ENCODE results near the gene SPINDOC. TPM values are rescaled to one million over a fixed set of nuclear protein-coding genes. Genes with fewer than 3 reads are reported as not detected.

Gene SPINDOC
- polyA plus RNA-seq, 3 donors, result 0.10 to 3.3 (median 0.20) TPM

DNA sequence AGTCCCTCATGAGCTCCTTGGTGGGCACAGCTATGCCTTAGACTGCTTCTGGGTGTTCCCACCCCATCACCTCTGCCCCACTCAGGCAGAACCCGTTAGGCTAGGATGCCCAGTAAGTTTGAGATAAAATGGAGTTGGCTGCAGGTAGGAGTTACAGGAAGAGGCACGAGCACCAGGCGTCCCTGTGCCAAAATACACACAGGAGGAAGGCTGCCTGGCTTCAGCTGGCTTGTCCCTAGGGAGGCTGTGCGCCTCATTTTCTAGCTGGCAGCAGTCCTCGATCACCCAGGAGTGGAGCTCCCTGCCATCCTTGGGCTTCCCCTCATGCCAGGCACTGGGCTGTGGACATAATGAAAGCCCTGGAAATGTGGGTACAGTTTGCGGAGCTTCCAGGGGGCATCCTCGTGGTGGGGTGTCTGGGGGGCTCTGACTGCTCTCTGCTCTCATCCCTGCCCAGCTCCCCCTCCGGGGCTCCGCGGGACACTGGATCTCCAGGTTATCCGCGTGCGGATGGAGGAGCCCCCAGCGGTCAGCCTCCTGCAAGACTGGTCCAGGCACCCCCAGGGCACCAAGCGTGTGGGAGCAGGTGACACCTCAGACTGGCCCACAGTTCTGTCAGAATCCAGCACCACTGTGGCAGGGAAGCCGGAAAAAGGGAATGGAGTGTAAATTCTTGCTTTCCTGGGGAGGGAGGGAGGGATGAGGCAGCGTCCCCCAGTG is 13.4 kb downstream of the SPINDOC start:
- H3K9me3 Mint-ChIP-seq, result no peaks in the 10 kb centered on the region
- H3K79me2 ChIP-seq (ENCODE audit: insufficient read depth, low read length), result no peaks in the 10 kb centered on the region
- peaks cover 31 to 55% of the 10 kb centered on the region in 2 donors for H3K36me3 Mint-ChIP-seq
- no peaks in the 10 kb centered on the region for H3K9me3 ChIP-seq (replicated peaks in 1 of 2; ENCODE audit: control insufficient read depth in 1 of 2, insufficient read depth in 1 of 2, low read length in 2 of 2)
- no peak overlapping the region for H3K4me2 ChIP-seq (replicated peaks; ENCODE audit: extremely low read depth, low read length, poor library complexity, severe bottlenecking)
- H3K27ac ChIP-seq (ENCODE audit: low read depth in 1 of 2, low read length in 2 of 2), result no peak overlapping the region
- peaks cover 24 to 50% of the 10 kb centered on the region in 2 donors for H3K36me3 ChIP-seq (replicated peaks in 1 of 2; ENCODE audit: control insufficient read depth in 1 of 2, insufficient read depth in 2 of 2, low read length in 2 of 2)
- no peak overlapping the region for H2AFZ ChIP-seq (ENCODE audit: insufficient read depth, low read depth, low read length, poor library complexity, severe bottlenecking)
- no peak overlapping the region for H3K9ac ChIP-seq (ENCODE audit: insufficient read depth, low read length, poor library complexity, severe bottlenecking)
- peaks cover 0 to 2% (median 1%) of the 10 kb centered on the region in 3 donors for H3K27me3 Mint-ChIP-seq (ENCODE audit: low read depth in 3 of 3)
- TF ChIP-seq CTCF (IDR thresholded peaks at IDR 0.05), result no peak
- no peaks in the 10 kb centered on the region for H3K4me1 Mint-ChIP-seq
- H3K27ac Mint-ChIP-seq, result no peak overlapping the region
- no peaks in the 10 kb centered on the region for H3K27me3 ChIP-seq (ENCODE audit: control insufficient read depth in 2 of 2, insufficient read depth in 2 of 2, low read length in 2 of 2)
- intact Hi-C loops (cut with micrococcal nuclease), result no loop called here
- no peak overlapping the region for H3K4me3 Mint-ChIP-seq
- 90% methylated on average over 13 of the region's 17 CpGs for WGBS (ENCODE audit: insufficient coverage)
- no peaks in the 10 kb centered on the region for H3K4me1 ChIP-seq (ENCODE audit: control insufficient read depth in 1 of 2, insufficient read depth in 2 of 2, low read length in 2 of 2)
- no peak overlapping the region for H3K4me3 ChIP-seq (replicated peaks in 1 of 3; ENCODE audit: low read depth in 2 of 3, low read length in 3 of 3)
- DNase-seq, result no peak
- H4K20me1 ChIP-seq (ENCODE audit: insufficient read depth, low read length), result no peaks in the 10 kb centered on the region

- Histone ChIP-seq H3K4me1 (ENCODE audit: control insufficient read depth in 1 of 2, insufficient read depth in 2 of 2, low read length in 2 of 2) (peaks cover 5 to 8% of the 10 kb centered on the region in 2 donors), H3K79me2 (ENCODE audit: insufficient read depth, low read length) (no peaks in the 10 kb centered on the region), H3K36me3 (replicated peaks in 1 of 2; ENCODE audit: control insufficient read depth in 1 of 2, insufficient read depth in 2 of 2, low read length in 2 of 2) (peaks cover 11 to 21% of the 10 kb centered on the region in 2 donors), H3K4me2 (replicated peaks; ENCODE audit: extremely low read depth, low read length, poor library complexity, severe bottlenecking) (no peak overlapping the region), H3K9ac (ENCODE audit: insufficient read depth, low read length, poor library complexity, severe bottlenecking) (no peak overlapping the region), H3K27me3 (ENCODE audit: control insufficient read depth in 2 of 2, insufficient read depth in 2 of 2, low read length in 2 of 2) (no peaks in the 10 kb centered on the region), H3K4me3 (replicated peaks in 1 of 3; ENCODE audit: low read depth in 2 of 3, low read length in 3 of 3) (no peak overlapping the region), H3K27ac (ENCODE audit: low read depth in 1 of 2, low read length in 2 of 2) (no peak overlapping the region), H4K20me1 (ENCODE audit: insufficient read depth, low read length) (peaks cover 12% of the 10 kb centered on the region), H3K9me3 (replicated peaks in 1 of 2; ENCODE audit: control insufficient read depth in 1 of 2, insufficient read depth in 1 of 2, low read length in 2 of 2) (no peaks in the 10 kb centered on the region), H2AFZ (ENCODE audit: insufficient read depth, low read depth, low read length, poor library complexity, severe bottlenecking) (no peak overlapping the region)
- H3K4me3 Mint-ChIP-seq, result no peak overlapping the region
- peaks cover 7% of the 10 kb centered on the region for H3K4me1 Mint-ChIP-seq
- intact Hi-C loops (cut with micrococcal nuclease), result no loop called here
- H3K27ac Mint-ChIP-seq, result peak overlapping the region in 2 of 7 donors; percentile 30 to 69
- H3K9me3 Mint-ChIP-seq, result no peaks in the 10 kb centered on the region
- H3K36me3 Mint-ChIP-seq, result peaks cover 9 to 24% of the 10 kb centered on the region in 2 donors
- no peak for TF ChIP-seq CTCF (IDR thresholded peaks at IDR 0.05)
- DNase-seq, result no peak
- WGBS (ENCODE audit: insufficient coverage), result 98% methylated on average over 6 of the region's 8 CpGs
- peaks cover 1 to 2% (median 2%) of the 10 kb centered on the region in 3 donors for H3K27me3 Mint-ChIP-seq (ENCODE audit: low read depth in 3 of 3)
These were observed 16.7 kb downstream of the SPINDOC start for GRCh38 chr11:63829823-63830489.
